Sigmoid colon (tissue), 7 donors: ENCODE data around the gene HOXA11. TPM values are rescaled to one million over a fixed set of nuclear protein-coding genes. Genes with fewer than 3 reads are reported as not detected.

Experiments used
- DNase-seq: peaks from one replicate; pipeline ENCODE4 v3.0.0-alpha.2; 2019
- H3K27ac ChIP-seq, 4 donors: fragments of 200-600 bp; sonication (generic); one replicate each; pipeline ENCODE4 v1.5.1; 2016 to 2019; ENCODE audit warnings: mild to moderate bottlenecking in 1 of 4
- H3K27me3 ChIP-seq, 3 donors: fragments of 200-600 bp; sonication (generic); one replicate each; pipeline ENCODE4 v1.5.1; 2019; ENCODE audit warnings: mild to moderate bottlenecking in 1 of 3
- H3K36me3 ChIP-seq, 4 donors: fragments of 200-600 bp; sonication (generic); one replicate each; pipeline ENCODE4 v1.5.1; 2016 to 2019
- H3K4me1 ChIP-seq, 4 donors: fragments of 200-600 bp; sonication (generic); one replicate each; pipeline ENCODE4 v1.5.1; 2017 to 2019
- H3K4me3 ChIP-seq, 4 donors: fragments of 200-600 bp; sonication (generic); one replicate each; pipeline ENCODE4 v1.5.1; 2017 to 2019; ENCODE audit warnings: mild to moderate bottlenecking in 2 of 4, moderate library complexity in 1 of 4
- H3K9me3 ChIP-seq, 4 donors: fragments of 200-600 bp in 3 of 4; sonication (generic) in 3 of 4; one replicate each; pipeline versions ENCODE4 v1.5.1 to v1.6.1; 2013 to 2019
- EP300 ChIP-seq, 4 donors: sonication (generic); formaldehyde crosslinking; IDR thresholded peaks; one replicate each; pipeline ENCODE4 v1.6.1; 2017; ENCODE audit warnings: antibody characterized with exemption in 4 of 4
- POLR2A ChIP-seq, 2 donors: fragments of 450-650 bp; IDR thresholded peaks; one replicate each; pipeline ENCODE4 v1.6.1; 2016; ENCODE audit warnings: antibody characterized with exemption in 2 of 2, mild to moderate bottlenecking in 2 of 2, moderate library complexity in 2 of 2
- POLR2AphosphoS5 ChIP-seq, 4 donors: sonication (generic); formaldehyde crosslinking; IDR thresholded peaks; one replicate each; pipeline ENCODE4 v1.6.1; 2017; ENCODE audit warnings: antibody characterized with exemption in 4 of 4
- WGBS, 2 donors: extraction: QIAGEN DNeasy Blood & Tissue Kit; methylation state at CpG; one replicate each; pipeline ENCODE4 v1.1.7; 2013; 5-methylcytosine and 5-hydroxymethylcytosine counted together
- intact Hi-C: fragments of 100-400 bp; cut with DNase I; formaldehyde crosslinking; loops from one replicate; pipeline ENCODE4 v1.15.1; 2023
- polyA plus RNA-seq, 3 donors: library from polyadenylated mRNA; stranded (reverse); fragments of 200-250 nt; gene quantifications; one replicate each; pipeline ENCODE4 v1.2.3, GENCODE V29; 2013
- total RNA-seq, 4 donors: library from RNA; depleted of rRNA; stranded (reverse); fragments of >200 nt; gene quantifications; one replicate each; pipeline ENCODE4 v1.1.0, GENCODE V29; 2016
- TF ChIP-seq, protein P1 (sequence below), 4 experiments: fragments of 450-650 bp in 3 of 4; fragments of 200-600 bp in 1 of 4; IDR thresholded peaks; one replicate each; pipeline ENCODE4 v1.5.1; 2016 to 2019; ENCODE audit warnings: antibody characterized with exemption in 4 of 4, mild to moderate bottlenecking in 3 of 4, moderate library complexity in 2 of 4
- donor health status: healthy with polysubstance abuse.
- donor health status: Bipolar disorder and iron deficiency.
- donor health status: healthy.

The HOXA11 gene
- total and polyA plus RNA-seq, 7 donors = 3.0 to 25.0 (median 18.7) TPM

DNA sequence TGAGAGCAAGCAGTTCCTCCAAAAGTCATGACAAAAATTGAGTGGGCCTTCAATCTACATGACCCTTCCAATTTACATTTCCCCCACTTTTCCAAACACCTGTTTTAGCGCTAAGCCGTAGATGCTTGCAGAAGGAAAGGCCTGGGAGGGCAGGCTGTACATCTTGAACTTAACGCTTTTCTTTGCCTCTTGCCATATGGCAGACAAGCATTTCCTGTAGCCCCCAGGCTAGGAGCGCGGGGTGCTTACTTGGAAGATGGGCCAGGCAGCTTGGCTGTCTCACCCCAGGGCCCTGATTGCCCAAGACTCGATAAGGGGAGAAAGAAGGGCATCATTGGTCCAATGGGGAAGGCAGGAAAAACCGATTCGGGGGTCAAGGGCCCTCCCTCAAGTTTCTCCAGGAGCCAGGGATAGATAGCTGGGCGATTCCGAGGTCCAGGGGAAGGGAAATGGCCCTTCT lies 12.7 kb downstream of the HOXA11 start:
- WGBS, 2 donors = 2 to 7% methylated on average over 10 of the region's 10 CpGs

DNA sequence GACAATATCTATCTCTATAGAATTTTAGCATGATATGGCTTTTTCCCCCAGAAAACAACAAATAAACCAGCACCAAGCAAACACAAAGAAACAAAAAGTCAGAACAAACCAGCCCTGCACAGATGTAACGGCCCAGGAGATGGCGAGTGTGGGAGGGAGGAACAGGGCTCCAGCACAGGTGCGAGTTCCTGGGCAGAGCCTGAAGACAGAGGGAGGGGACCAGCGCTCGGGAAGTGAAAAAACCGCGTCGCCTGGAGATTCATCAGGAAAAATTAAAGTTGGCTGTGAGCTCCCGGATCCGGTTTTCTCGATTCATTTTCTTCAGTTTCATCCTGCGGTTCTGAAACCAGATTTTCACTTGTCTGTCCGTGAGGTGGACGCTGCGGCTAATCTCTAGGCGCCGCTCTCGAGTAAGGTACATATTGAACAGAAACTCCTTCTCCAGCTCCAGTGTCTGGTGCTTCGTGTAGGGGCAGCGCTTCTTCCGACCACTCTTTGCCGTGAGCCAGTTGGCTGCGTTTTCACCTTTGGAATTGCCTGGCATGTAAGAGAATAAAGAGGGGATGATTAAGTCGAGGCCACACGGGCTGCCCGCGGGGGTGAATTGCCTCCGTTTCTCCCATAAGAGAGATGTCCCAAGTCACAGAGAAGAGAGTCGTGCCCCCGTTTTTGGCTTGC lies 13.3 kb downstream of the HOXA11 start:
- Histone ChIP-seq H3K4me1 (peaks cover 0 to 39% (median 29%) of the 10 kb centered on the region in 4 donors), H3K27me3 (no peaks in the 10 kb centered on the region), H3K4me3 (peak overlapping the region; percentile 47 to 85 (median 82)), H3K36me3 (no peaks in the 10 kb centered on the region), H3K27ac (peak overlapping the region in 3 of 4 donors; percentile 97 to 98 (median 98)), H3K9me3 (no peaks in the 10 kb centered on the region)
- 1 to 6% methylated on average over 30 of the region's 30 CpGs for WGBS, 2 donors
- DNase-seq = peak; percentile 66
- intact Hi-C loops = no loop called here
- peak in 3 of 4 donors; percentile 19 to 41 (median 30) for TF ChIP-seq POLR2AphosphoS5 (IDR thresholded peaks at IDR 0.05)
- no peak for TF ChIP-seq POLR2A (IDR thresholded peaks at IDR 0.05)

More for the DNA sequence above, 12.7 kb downstream of the HOXA11 start:
- H3K27me3 ChIP-seq = no peaks in the 10 kb centered on the region
- peak; percentile 75 for DNase-seq
- H3K4me1 ChIP-seq = peaks cover 0 to 34% (median 26%) of the 10 kb centered on the region in 4 donors
- H3K27ac ChIP-seq = peak overlapping the region in 3 of 4 donors; percentile 97 to 98 (median 98)
- TF ChIP-seq POLR2A (IDR thresholded peaks at IDR 0.05) = no peak
- TF ChIP-seq, protein P1, sequence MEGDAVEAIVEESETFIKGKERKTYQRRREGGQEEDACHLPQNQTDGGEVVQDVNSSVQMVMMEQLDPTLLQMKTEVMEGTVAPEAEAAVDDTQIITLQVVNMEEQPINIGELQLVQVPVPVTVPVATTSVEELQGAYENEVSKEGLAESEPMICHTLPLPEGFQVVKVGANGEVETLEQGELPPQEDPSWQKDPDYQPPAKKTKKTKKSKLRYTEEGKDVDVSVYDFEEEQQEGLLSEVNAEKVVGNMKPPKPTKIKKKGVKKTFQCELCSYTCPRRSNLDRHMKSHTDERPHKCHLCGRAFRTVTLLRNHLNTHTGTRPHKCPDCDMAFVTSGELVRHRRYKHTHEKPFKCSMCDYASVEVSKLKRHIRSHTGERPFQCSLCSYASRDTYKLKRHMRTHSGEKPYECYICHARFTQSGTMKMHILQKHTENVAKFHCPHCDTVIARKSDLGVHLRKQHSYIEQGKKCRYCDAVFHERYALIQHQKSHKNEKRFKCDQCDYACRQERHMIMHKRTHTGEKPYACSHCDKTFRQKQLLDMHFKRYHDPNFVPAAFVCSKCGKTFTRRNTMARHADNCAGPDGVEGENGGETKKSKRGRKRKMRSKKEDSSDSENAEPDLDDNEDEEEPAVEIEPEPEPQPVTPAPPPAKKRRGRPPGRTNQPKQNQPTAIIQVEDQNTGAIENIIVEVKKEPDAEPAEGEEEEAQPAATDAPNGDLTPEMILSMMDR (IDR thresholded peaks at IDR 0.05) = no peak
- TF ChIP-seq EP300 (IDR thresholded peaks at IDR 0.05) = no peak
- TF ChIP-seq POLR2AphosphoS5 (IDR thresholded peaks at IDR 0.05) = no peak
- H3K9me3 ChIP-seq = no peaks in the 10 kb centered on the region
- no peaks in the 10 kb centered on the region for H3K36me3 ChIP-seq
- H3K4me3 ChIP-seq = peak overlapping the region; percentile 47 to 85 (median 82)
- intact Hi-C loops = no loop called here

DNA sequence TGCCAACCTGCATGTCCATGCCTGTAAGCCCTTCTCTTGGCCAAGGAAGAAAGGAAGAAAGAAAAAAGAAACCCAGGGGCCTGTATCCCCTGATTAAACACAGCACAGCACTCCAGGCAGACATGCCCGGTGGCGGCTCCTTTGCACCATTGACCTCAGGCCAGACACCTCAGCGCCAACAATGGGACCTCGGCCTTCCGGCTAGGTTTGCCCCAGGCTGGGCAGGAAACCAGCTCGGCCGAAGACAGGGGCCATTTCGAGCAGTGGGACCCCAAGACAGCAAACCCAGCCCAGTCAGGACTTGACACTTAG lies 13.8 kb downstream of the HOXA11 start:
- no peaks in the 10 kb centered on the region for H3K36me3 ChIP-seq
- peaks cover 0 to 39% (median 27%) of the 10 kb centered on the region in 4 donors for H3K4me1 ChIP-seq
- H3K27ac ChIP-seq = peak overlapping the region in 3 of 4 donors; percentile 97 to 98 (median 98)
- H3K9me3 ChIP-seq = no peaks in the 10 kb centered on the region
- intact Hi-C loops = no loop called here
- peak; percentile 71 for DNase-seq
- TF ChIP-seq, protein P1 (IDR thresholded peaks at IDR 0.05) = no peak
- TF ChIP-seq EP300 (IDR thresholded peaks at IDR 0.05) = no peak
- no peak for TF ChIP-seq POLR2AphosphoS5 (IDR thresholded peaks at IDR 0.05)
- TF ChIP-seq POLR2A (IDR thresholded peaks at IDR 0.05) = no peak
- 5 to 11% methylated on average over 8 of the region's 8 CpGs for WGBS, 2 donors
- H3K27me3 ChIP-seq = no peaks in the 10 kb centered on the region
- H3K4me3 ChIP-seq = peak overlapping the region; percentile 47 to 85 (median 82)

DNA sequence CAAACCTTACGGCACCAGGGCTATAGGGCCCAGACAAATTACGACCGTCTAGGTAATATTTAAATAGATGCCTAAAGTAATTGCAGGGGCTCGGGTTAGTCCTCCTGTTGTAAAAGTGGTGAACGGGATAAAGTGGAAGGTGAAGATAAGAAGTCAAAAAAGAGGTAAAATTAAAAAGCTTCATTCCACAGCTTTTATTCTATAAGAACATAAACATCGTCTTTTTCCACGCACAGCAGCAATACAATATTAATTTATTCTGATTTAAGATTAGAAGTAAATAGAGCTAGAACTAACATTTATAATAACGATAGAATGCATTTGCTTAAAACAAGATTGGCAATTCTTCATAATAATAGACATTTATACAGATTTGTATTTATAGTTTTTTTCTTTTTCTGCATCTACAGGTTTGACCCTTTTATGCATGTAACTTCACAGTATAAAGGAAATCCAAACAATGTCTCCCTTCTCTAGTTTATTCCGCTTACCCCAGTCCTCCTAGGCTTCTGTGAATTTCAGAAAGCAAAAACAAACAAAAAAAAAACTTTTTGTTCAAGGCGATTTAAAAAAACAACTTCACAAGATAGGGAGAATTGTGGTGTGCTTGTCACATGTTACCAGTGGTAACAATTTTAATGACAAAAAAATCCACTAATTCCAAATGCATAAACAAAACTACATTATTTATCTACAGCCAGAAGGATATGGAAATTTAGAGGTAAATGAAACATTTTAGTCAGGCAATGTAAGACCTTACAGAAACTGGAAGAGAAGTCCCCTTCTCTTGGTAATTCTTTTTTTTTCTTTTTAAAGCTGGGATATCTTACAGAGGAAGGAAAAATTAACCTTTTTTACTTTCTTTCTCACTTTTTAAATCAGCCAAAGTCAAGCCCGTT lies 14.4 kb downstream of the HOXA11 start:
- Histone ChIP-seq H3K36me3 (no peaks in the 10 kb centered on the region), H3K4me3 (peak overlapping the region; percentile 47 to 85 (median 82)), H3K27me3 (no peaks in the 10 kb centered on the region), H3K4me1 (peaks cover 0 to 40% (median 26%) of the 10 kb centered on the region in 4 donors), H3K9me3 (no peaks in the 10 kb centered on the region), H3K27ac (peak overlapping the region in 3 of 4 donors; percentile 97 to 98 (median 98))
- DNase-seq = no peak
- intact Hi-C loops = no loop called here
- WGBS, 2 donors = 4 to 22% methylated on average over 11 of the region's 11 CpGs
- TF ChIP-seq, protein P1 (IDR thresholded peaks at IDR 0.05) = no peak
- TF ChIP-seq POLR2AphosphoS5 (IDR thresholded peaks at IDR 0.05) (no peak), POLR2A (IDR thresholded peaks at IDR 0.05) (no peak), EP300 (IDR thresholded peaks at IDR 0.05) (no peak)
